Smooth muscle cell (in vitro differentiated cells): ENCODE measurements around the gene SLC38A4. TPM values are rescaled to one million over a fixed set of nuclear protein-coding genes. Genes with fewer than 3 reads are reported as not detected.

Source experiments
- DNase-seq: peaks from one replicate; lab custom pipeline; 2025; ENCODE audit not compliant: unreplicated experiment; lab: John Stamatoyannopoulos, UW
- H2AFZ ChIP-seq: fragments of 200-600 bp; sonication (generic); 2 replicates; pipeline ENCODE4 v1.6.0; 2016; ENCODE audit warnings: antibody characterized with exemption, low read depth, mild to moderate bottlenecking
- H3F3A ChIP-seq: fragments of 200-600 bp; sonication (generic); 2 replicates; pipeline ENCODE4 v1.6.0; 2017; ENCODE audit warnings: antibody characterized with exemption, low read depth
- H3K27ac ChIP-seq: fragments of 200-600 bp; sonication (generic); 2 replicates; pipeline ENCODE4 v1.5.1; 2016; ENCODE audit warnings: low read depth, mild to moderate bottlenecking
- H3K27me3 ChIP-seq: fragments of 200-600 bp; sonication (generic); 2 replicates; pipeline ENCODE4 v1.6.1; 2016; ENCODE audit warnings: low read depth, mild to moderate bottlenecking
- H3K36me3 ChIP-seq: fragments of 200-600 bp; sonication (generic); 2 replicates; pipeline ENCODE4 v1.5.1; 2016; ENCODE audit warnings: low read depth
- H3K4me1 ChIP-seq: fragments of 200-600 bp; sonication (generic); 2 replicates; pipeline ENCODE4 v1.5.1; 2016; ENCODE audit warnings: low read depth
- H3K4me2 ChIP-seq: fragments of 200-600 bp; sonication (generic); 2 replicates; pipeline ENCODE4 v1.6.0; 2016; ENCODE audit warnings: mild to moderate bottlenecking
- H3K4me3 ChIP-seq: fragments of 200-600 bp; sonication (generic); 2 replicates; pipeline ENCODE4 v1.5.1; 2016; ENCODE audit warnings: mild to moderate bottlenecking
- H3K79me2 ChIP-seq: fragments of 200-600 bp; sonication (generic); 2 replicates; pipeline ENCODE4 v1.6.0; 2016; ENCODE audit warnings: low read depth, mild to moderate bottlenecking
- H3K9ac ChIP-seq: fragments of 200-600 bp; sonication (generic); 2 replicates; pipeline ENCODE4 v1.6.0; 2016; ENCODE audit warnings: low read depth
- H3K9me3 ChIP-seq: fragments of 200-600 bp; sonication (generic); replicated peaks from 2 replicates; pipeline ENCODE4 v1.5.1; 2016; ENCODE audit warnings: low read depth
- H4K20me1 ChIP-seq: fragments of 200-600 bp; sonication (generic); 2 replicates; pipeline ENCODE4 v1.6.0; 2016; ENCODE audit warnings: low read depth
- WGBS: methylation state at CpG from one replicate; pipeline ENCODE4 v1.1.7; 2016; ENCODE audit warnings: low lambda C conversion rate; 5-methylcytosine and 5-hydroxymethylcytosine counted together
- polyA plus RNA-seq: library from polyadenylated mRNA; unstranded; fragments of >200 nt; fragmentation: Nextera tagmentation; extraction: Ambion mirVana; gene quantifications from 2 replicates; pipeline ENCODE4 v1.2.1, GENCODE V29; 2016
- total RNA-seq: library from RNA; depleted of rRNA; stranded (reverse); fragments of >200 nt; gene quantifications from 2 replicates; pipeline ENCODE4 v1.2.3, GENCODE V29; 2014
- TF ChIP-seq, protein P1 (sequence below): fragments of 200-600 bp; sonication (generic); IDR thresholded peaks from 2 replicates; pipeline ENCODE4 v1.5.1; 2017; ENCODE audit warnings: borderline replicate concordance, mild to moderate bottlenecking, antibody characterized with exemption; ENCODE audit not compliant: insufficient read depth, poor library complexity, severe bottlenecking

SLC38A4 gene
- total and polyA plus RNA-seq, 2 experiments from 2014 or later: 0.77 to 2.7 TPM

DNA sequence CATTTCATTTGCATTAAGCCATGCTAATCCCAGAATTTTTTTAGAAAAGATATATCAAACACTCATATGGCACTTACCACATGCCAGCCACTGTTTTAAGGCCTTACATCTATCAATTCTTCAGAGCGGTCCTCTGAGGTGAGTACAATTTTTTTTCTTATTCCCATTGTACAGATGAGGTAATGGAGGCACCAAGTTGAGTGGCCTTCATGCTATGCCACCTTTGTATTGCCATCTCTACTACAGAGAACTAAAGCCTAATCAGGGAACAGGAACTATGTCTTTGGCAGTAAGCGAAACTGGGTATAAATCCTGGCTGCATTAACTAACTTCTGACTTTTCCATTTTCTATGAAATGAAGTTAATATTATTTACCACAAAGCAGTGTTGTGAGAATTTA, 27.1 kb downstream of the SLC38A4 start:
- no peak for DNase-seq

DNA sequence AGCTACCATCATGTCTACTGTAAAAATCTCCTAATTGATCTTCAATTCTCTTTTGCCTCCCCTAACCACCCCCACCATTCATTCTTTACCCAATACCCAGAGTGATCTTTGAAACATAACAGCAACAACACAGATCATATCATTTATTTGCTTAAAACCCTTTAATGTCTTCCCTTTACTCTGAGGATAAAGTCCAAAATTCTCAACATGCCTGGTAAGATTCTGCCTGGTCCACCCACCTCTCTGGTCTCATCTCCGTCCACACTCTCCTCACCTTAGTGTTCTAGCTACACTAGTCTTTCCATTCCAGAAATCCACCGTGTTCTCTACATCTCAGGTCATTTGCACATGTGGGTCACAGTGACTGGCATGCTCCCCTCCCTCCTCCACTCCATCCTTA, 27.7 kb downstream of the SLC38A4 start:
- Histone ChIP-seq H3K27ac (no peak overlapping the region), H4K20me1 (no peaks in the 10 kb centered on the region), H3F3A (no peaks in the 10 kb centered on the region), H2AFZ (no peak overlapping the region), H3K79me2 (no peaks in the 10 kb centered on the region), H3K9me3 (no peaks in the 10 kb centered on the region), H3K4me2 (no peak overlapping the region), H3K36me3 (no peaks in the 10 kb centered on the region), H3K27me3 (no peaks in the 10 kb centered on the region), H3K4me3 (no peak overlapping the region), H3K4me1 (no peaks in the 10 kb centered on the region), H3K9ac (no peak overlapping the region)
- WGBS: 89% methylated on average over 2 of the region's 2 CpGs
- TF ChIP-seq, protein P1, sequence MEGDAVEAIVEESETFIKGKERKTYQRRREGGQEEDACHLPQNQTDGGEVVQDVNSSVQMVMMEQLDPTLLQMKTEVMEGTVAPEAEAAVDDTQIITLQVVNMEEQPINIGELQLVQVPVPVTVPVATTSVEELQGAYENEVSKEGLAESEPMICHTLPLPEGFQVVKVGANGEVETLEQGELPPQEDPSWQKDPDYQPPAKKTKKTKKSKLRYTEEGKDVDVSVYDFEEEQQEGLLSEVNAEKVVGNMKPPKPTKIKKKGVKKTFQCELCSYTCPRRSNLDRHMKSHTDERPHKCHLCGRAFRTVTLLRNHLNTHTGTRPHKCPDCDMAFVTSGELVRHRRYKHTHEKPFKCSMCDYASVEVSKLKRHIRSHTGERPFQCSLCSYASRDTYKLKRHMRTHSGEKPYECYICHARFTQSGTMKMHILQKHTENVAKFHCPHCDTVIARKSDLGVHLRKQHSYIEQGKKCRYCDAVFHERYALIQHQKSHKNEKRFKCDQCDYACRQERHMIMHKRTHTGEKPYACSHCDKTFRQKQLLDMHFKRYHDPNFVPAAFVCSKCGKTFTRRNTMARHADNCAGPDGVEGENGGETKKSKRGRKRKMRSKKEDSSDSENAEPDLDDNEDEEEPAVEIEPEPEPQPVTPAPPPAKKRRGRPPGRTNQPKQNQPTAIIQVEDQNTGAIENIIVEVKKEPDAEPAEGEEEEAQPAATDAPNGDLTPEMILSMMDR: no peak
- no peak for DNase-seq

More for the DNA sequence above, 27.1 kb downstream of the SLC38A4 start:
- H3K4me1 ChIP-seq: no peaks in the 10 kb centered on the region
- H3K9me3 ChIP-seq: no peaks in the 10 kb centered on the region
- no peak overlapping the region for H2AFZ ChIP-seq
- H3K27ac ChIP-seq: no peak overlapping the region
- no peaks in the 10 kb centered on the region for H3K79me2 ChIP-seq
- TF ChIP-seq, protein P1: no peak
- H3K4me3 ChIP-seq: no peak overlapping the region
- no peaks in the 10 kb centered on the region for H3F3A ChIP-seq
- no peak overlapping the region for H3K9ac ChIP-seq
- no peak overlapping the region for H3K4me2 ChIP-seq
- H4K20me1 ChIP-seq: no peaks in the 10 kb centered on the region
- 98% methylated on average over 2 of the region's 2 CpGs for WGBS
- no peaks in the 10 kb centered on the region for H3K27me3 ChIP-seq
- no peaks in the 10 kb centered on the region for H3K36me3 ChIP-seq

DNA sequence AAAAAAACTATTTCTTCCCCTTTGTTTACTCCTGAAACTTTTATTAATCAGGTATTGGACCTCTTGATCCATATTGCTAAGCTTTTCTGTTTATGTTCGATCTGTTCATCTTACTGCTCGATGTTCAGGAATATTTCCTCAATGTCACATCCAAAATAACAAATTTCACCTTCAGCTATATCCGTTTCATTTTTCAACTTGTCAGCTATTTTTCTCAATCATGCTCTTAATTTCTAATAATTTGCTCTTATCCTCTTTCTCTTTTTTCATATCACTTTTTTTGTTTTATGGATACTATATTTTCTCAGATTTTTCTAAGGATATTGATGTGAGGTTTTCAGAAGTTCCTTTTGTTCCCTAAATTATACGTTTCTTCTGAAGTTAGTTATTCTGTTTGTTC, 29.8 kb downstream of the SLC38A4 start:
- Histone ChIP-seq H4K20me1 (no peaks in the 10 kb centered on the region), H3K27ac (no peak overlapping the region), H2AFZ (no peak overlapping the region), H3K4me2 (no peak overlapping the region), H3K9me3 (no peaks in the 10 kb centered on the region), H3K9ac (no peak overlapping the region), H3F3A (no peaks in the 10 kb centered on the region), H3K4me3 (no peak overlapping the region), H3K79me2 (no peaks in the 10 kb centered on the region), H3K36me3 (no peaks in the 10 kb centered on the region), H3K27me3 (no peaks in the 10 kb centered on the region), H3K4me1 (no peaks in the 10 kb centered on the region)
- DNase-seq: no peak
- TF ChIP-seq, protein P1: no peak
- 91% methylated on average over 4 of the region's 4 CpGs for WGBS

DNA sequence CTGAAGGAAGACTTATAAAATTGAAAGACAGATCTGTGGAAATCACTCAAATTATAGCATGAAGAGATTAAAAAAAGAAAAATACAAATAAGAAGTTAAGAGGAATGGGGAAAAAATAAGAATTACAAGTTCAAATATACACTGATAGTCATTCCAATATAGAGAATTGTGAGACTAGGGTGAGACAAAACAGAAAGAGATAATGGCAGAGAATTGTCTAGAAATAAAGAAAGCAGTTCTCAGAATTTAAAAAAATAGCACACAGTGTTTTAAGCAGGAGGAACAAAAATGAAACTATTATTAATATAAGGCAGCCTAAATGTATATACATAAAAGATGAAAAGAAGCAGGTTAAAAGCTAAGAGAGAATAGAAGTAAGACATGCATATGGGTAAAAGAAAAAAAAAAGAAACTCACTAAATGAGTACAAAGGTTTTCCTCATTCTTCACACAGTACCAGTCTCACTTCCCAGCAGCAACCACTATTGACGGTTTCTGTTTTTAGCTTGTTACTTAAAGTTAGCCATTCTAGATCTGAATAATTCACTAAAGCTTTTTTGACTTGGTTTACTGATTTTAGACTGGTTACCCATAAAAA, 31.1 kb downstream of the SLC38A4 start:
- Histone ChIP-seq H4K20me1 (no peaks in the 10 kb centered on the region), H3K9me3 (no peaks in the 10 kb centered on the region), H3K4me2 (no peak overlapping the region), H3K4me3 (no peak overlapping the region), H3K27ac (no peak overlapping the region), H3K9ac (no peak overlapping the region), H3K4me1 (no peaks in the 10 kb centered on the region), H3K79me2 (no peaks in the 10 kb centered on the region), H3K36me3 (no peaks in the 10 kb centered on the region), H2AFZ (no peak overlapping the region), H3F3A (no peaks in the 10 kb centered on the region), H3K27me3 (no peaks in the 10 kb centered on the region)
- TF ChIP-seq, protein P1: no peak
- 95% methylated on average over 1 of the region's 1 CpG for WGBS
- no peak for DNase-seq
